GM23338 (cell line): Measurements from ENCODE around the gene PVALEF. TPM values are rescaled to one million over a fixed set of nuclear protein-coding genes. Genes with fewer than 3 reads are reported as not detected.

Experiments used
- ATAC-seq: fragments of 200-7000 bp; cut with Tn5 transposase; 3 replicates; pipeline ENCODE4 v1.9.1; 2020
- DNase-seq: peaks from one replicate; pipeline ENCODE4 v3.0.0-alpha.2; 2015; ENCODE audit warnings: low spot score
- H2AFZ ChIP-seq: fragments of 200-600 bp; sonication (generic); 2 replicates; pipeline ENCODE4 v1.8.0; 2016; ENCODE audit warnings: antibody characterized with exemption, mild to moderate bottlenecking, moderate library complexity
- H3F3A ChIP-seq: fragments of 200-600 bp; sonication (generic); replicated peaks from 2 replicates; pipeline ENCODE4 v1.8.0; 2017; ENCODE audit warnings: antibody characterized with exemption, mixed run types, low read depth
- H3K27ac ChIP-seq: fragments of 200-600 bp; sonication (generic); 2 replicates; pipeline ENCODE4 v1.6.1; 2016; ENCODE audit warnings: low read depth
- H3K27me3 ChIP-seq: fragments of 200-600 bp; sonication (generic); 2 replicates; pipeline ENCODE4 v1.8.0; 2016; ENCODE audit warnings: mild to moderate bottlenecking, mixed run types, moderate library complexity; ENCODE audit not compliant: insufficient read depth
- H3K36me3 ChIP-seq: fragments of 200-600 bp; sonication (generic); 2 replicates; pipeline ENCODE4 v1.8.0; 2016; ENCODE audit warnings: mild to moderate bottlenecking; ENCODE audit not compliant: insufficient read depth
- H3K4me1 ChIP-seq: fragments of 200-600 bp; sonication (generic); 2 replicates; pipeline ENCODE4 v1.8.0; 2016; ENCODE audit warnings: mild to moderate bottlenecking, moderate library complexity; ENCODE audit not compliant: insufficient read depth
- H3K4me2 ChIP-seq: fragments of 200-600 bp; sonication (generic); 2 replicates; pipeline ENCODE4 v1.7.1; 2017; ENCODE audit warnings: mixed run types
- H3K4me3 ChIP-seq: fragments of 200-600 bp; sonication (generic); 2 replicates; pipeline ENCODE4 v1.6.1; 2016; ENCODE audit warnings: mixed run types
- H3K79me2 ChIP-seq: fragments of 200-600 bp; sonication (generic); replicated peaks from 2 replicates; pipeline ENCODE4 v1.8.0; 2017; ENCODE audit warnings: mild to moderate bottlenecking; ENCODE audit not compliant: insufficient read depth
- H3K9me2 ChIP-seq: fragments of 200-600 bp; sonication (generic); 2 replicates; pipeline ENCODE4 v1.8.0; 2017; ENCODE audit not compliant: insufficient read depth
- H4K20me1 ChIP-seq: fragments of 200-600 bp; sonication (generic); replicated peaks from 2 replicates; pipeline ENCODE4 v1.8.0; 2017; ENCODE audit warnings: mild to moderate bottlenecking; ENCODE audit not compliant: insufficient read depth
- H3K27ac Mint-ChIP-seq: 2 replicates; pipeline ENCODE4 v1.8.0; 2020; ENCODE audit warnings: inconsistent platforms, mild to moderate bottlenecking, moderate library complexity, mixed read lengths
- H3K27me3 Mint-ChIP-seq: 3 replicates; pipeline ENCODE4 v1.8.0; 2022; ENCODE audit warnings: low read depth, mild to moderate bottlenecking, moderate library complexity, mixed read lengths, inconsistent platforms; ENCODE audit not compliant: insufficient read depth, poor library complexity
- H3K36me3 Mint-ChIP-seq: 3 replicates; pipeline ENCODE4 v1.8.0; 2021; ENCODE audit warnings: low read depth, mild to moderate bottlenecking, inconsistent platforms, moderate library complexity, mixed read lengths
- H3K4me1 Mint-ChIP-seq: 3 replicates; pipeline ENCODE4 v1.8.0; 2020; ENCODE audit warnings: mild to moderate bottlenecking, inconsistent platforms, mixed read lengths
- H3K4me3 Mint-ChIP-seq: 3 replicates; pipeline ENCODE4 v1.8.0; 2021; ENCODE audit warnings: moderate library complexity, mild to moderate bottlenecking, inconsistent platforms, mixed read lengths
- H3K9me3 Mint-ChIP-seq: 3 replicates; pipeline ENCODE4 v1.8.0; 2020; ENCODE audit warnings: moderate library complexity, mild to moderate bottlenecking, inconsistent platforms, mixed read lengths
- REST ChIP-seq: IDR thresholded peaks from one replicate; pipeline ENCODE4 v1.6.1; 2018; ENCODE audit warnings: antibody characterized with exemption; ENCODE audit not compliant: unreplicated experiment
- ZNF114 ChIP-seq: fragments of 250-450 bp; sonication (Bioruptor Pico); IDR thresholded peaks from 2 replicates; pipeline ENCODE4 v1.5.0; 2020; ENCODE audit warnings: mild to moderate bottlenecking, moderate library complexity
- ZNF331 ChIP-seq: fragments of 250-450 bp; sonication (Bioruptor Pico); IDR thresholded peaks from 2 replicates; pipeline ENCODE4 v1.5.0; 2020; ENCODE audit warnings: low read depth, mild to moderate bottlenecking, moderate library complexity
- ZNF462 ChIP-seq: fragments of 250-450 bp; sonication (Bioruptor Pico); IDR thresholded peaks from 2 replicates; pipeline ENCODE4 v1.5.0; 2020; ENCODE audit warnings: mild to moderate bottlenecking, moderate library complexity
- polyA plus RNA-seq: library from polyadenylated mRNA; unstranded; fragments of >200 nt; fragmentation: Nextera tagmentation; extraction: Ambion mirVana; gene quantifications from 2 replicates; pipeline ENCODE4 v1.2.1, GENCODE V29; 2016
- total RNA-seq: library from RNA; depleted of rRNA; stranded (reverse); fragments of >200 nt; shearing (Covaris generic); gene quantifications from 2 replicates; pipeline ENCODE4 v1.2.3, GENCODE V29; 2014
- TF ChIP-seq, protein P1 (sequence below), 2 experiments: fragments of 200-600 bp in 1 of 2; sonication (generic) in 1 of 2; conservative IDR thresholded peaks; 2 replicates each; pipeline versions ENCODE4 v1.5.1 to v1.6.1; 2016 to 2017; ENCODE audit warnings: antibody characterized with exemption in 2 of 2, low read depth in 2 of 2, mild to moderate bottlenecking in 2 of 2, moderate library complexity in 1 of 2

Gene PVALEF
- total and polyA plus RNA-seq, 2 experiments from 2014 or later, result not detected

DNA sequence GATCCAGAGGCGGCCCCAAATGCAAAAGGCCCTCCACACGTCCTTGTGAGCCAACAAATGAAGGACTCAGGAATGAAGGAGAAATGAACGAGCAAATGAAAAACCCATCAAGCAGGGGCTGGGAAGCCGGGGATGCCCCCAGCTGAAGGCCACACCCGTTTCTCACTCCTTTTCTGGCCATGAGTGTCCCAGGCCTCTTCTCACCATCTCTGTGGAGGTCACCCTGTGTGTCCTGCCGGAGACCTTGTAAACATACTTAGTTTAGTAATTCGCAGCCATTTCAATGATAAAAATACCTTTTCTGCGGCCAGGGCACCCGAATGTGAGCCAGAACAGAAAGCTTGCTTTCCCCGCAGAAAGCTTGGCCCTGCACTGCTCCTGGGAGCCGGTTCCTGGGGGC lies 21.8 kb downstream of the PVALEF start:
- Histone ChIP-seq H3K4me1 (no peaks in the 10 kb centered on the region), H3K36me3 (no peaks in the 10 kb centered on the region), H4K20me1 (no peaks in the 10 kb centered on the region), H3K27ac (no peak overlapping the region), H3K9me2 (no peaks in the 10 kb centered on the region), H3K4me2 (no peak overlapping the region), H3K4me3 (no peak overlapping the region), H2AFZ (no peak overlapping the region), H3K27me3 (no peaks in the 10 kb centered on the region), H3K79me2 (no peaks in the 10 kb centered on the region), H3F3A (no peaks in the 10 kb centered on the region)
- Mint-ChIP-seq H3K4me3 (no peak overlapping the region), H3K9me3 (no peaks in the 10 kb centered on the region; the same call in 2 of the 3 replicates), H3K27ac (no peak overlapping the region), H3K4me1 (no peaks in the 10 kb centered on the region; the same call in 2 of the 3 replicates), H3K27me3 (peaks cover 11% of the 10 kb centered on the region), H3K36me3 (0 out of 3 replicates have a peak, but pooled peaks cover 4% of the 10 kb centered on the region)
- DNase-seq (no peak), ATAC-seq (no peak)
- TF ChIP-seq ZNF114 (CRISPR knock-in tag) (no peak), ZNF331 (CRISPR knock-in tag) (no peak), ZNF462 (CRISPR knock-in tag) (no peak), REST (no peak)
- TF ChIP-seq, protein P1, sequence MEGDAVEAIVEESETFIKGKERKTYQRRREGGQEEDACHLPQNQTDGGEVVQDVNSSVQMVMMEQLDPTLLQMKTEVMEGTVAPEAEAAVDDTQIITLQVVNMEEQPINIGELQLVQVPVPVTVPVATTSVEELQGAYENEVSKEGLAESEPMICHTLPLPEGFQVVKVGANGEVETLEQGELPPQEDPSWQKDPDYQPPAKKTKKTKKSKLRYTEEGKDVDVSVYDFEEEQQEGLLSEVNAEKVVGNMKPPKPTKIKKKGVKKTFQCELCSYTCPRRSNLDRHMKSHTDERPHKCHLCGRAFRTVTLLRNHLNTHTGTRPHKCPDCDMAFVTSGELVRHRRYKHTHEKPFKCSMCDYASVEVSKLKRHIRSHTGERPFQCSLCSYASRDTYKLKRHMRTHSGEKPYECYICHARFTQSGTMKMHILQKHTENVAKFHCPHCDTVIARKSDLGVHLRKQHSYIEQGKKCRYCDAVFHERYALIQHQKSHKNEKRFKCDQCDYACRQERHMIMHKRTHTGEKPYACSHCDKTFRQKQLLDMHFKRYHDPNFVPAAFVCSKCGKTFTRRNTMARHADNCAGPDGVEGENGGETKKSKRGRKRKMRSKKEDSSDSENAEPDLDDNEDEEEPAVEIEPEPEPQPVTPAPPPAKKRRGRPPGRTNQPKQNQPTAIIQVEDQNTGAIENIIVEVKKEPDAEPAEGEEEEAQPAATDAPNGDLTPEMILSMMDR (conservative IDR thresholded peaks at IDR 0.05; ENCODE audit: low read depth in 2 of 2), result no peak
